OCI-LY3 (cell line): ENCODE measurements around the gene ATL1.

ENCODE experiments used
- H2AFZ ChIP-seq: fragments of 200-600, 300-600 bp; shearing (Covaris generic); 2 replicates; pipeline ENCODE4 v1.6.0; 2014; ENCODE audit warnings: antibody characterized with exemption, low read depth, low read length
- H3K27ac ChIP-seq: fragments of 200-600, 300-600 bp; sonication (generic); 2 replicates; pipeline ENCODE4 v1.5.1; 2014; ENCODE audit warnings: mild to moderate bottlenecking, low read length, moderate library complexity, mixed read lengths
- H3K27me3 ChIP-seq: fragments of 200-600, 300-600 bp; sonication (generic); 2 replicates; pipeline ENCODE4 v1.6.1; 2014; ENCODE audit warnings: low read depth, low read length, mixed read lengths
- H3K36me3 ChIP-seq: fragments of 200-600, 300-600 bp; sonication (generic); replicated peaks from 2 replicates; pipeline ENCODE3; 2014; ENCODE audit warnings: low read depth, low read length, mixed read lengths
- H3K4me1 ChIP-seq: fragments of 300-600, 200-600 bp; sonication (generic); 2 replicates; pipeline ENCODE4 v1.6.1; 2014; ENCODE audit warnings: low read length, mixed read lengths
- H3K4me2 ChIP-seq: fragments of 200-600, 300-600 bp; sonication (generic); 2 replicates; pipeline ENCODE4 v1.6.1; 2014; ENCODE audit warnings: low read length, mixed read lengths
- H3K4me3 ChIP-seq: fragments of 300-600, 200-600 bp; sonication (generic); 2 replicates; pipeline ENCODE4 v1.5.1; 2014; ENCODE audit warnings: antibody characterized with exemption, mild to moderate bottlenecking, low read length, moderate library complexity
- H3K79me2 ChIP-seq: fragments of 300-600, 200-600 bp; shearing (Covaris generic); 2 replicates; pipeline ENCODE4 v1.6.1; 2014; ENCODE audit warnings: mild to moderate bottlenecking, low read length, mixed read lengths
- H3K9ac ChIP-seq: fragments of 300-600, 200-600 bp; shearing (Covaris generic); 2 replicates; pipeline ENCODE4 v1.6.0; 2014; ENCODE audit warnings: mild to moderate bottlenecking, low read length, moderate library complexity
- H3K9me3 ChIP-seq: fragments of 200-600, 300-600 bp; shearing (Covaris generic); 2 replicates; pipeline ENCODE4 v1.6.1; 2014; ENCODE audit warnings: low read length, mixed read lengths; ENCODE audit not compliant: insufficient read depth
- H4K20me1 ChIP-seq: fragments of 200-600, 300-600 bp; sonication (generic); 2 replicates; pipeline ENCODE4 v1.6.1; 2016; ENCODE audit warnings: low read length, mixed read lengths; ENCODE audit not compliant: insufficient read depth
- CTCF ChIP-seq: fragments of 200-600, 300-600 bp; sonication (generic); IDR thresholded peaks from 2 replicates; pipeline ENCODE4 v1.5.1; 2014; ENCODE audit warnings: antibody characterized with exemption, low read length, low read depth
- EZH2phosphoT487 ChIP-seq: fragments of 200-600 bp; shearing (Covaris generic); IDR thresholded peaks from 2 replicates; pipeline ENCODE4 v1.6.1; 2018; ENCODE audit warnings: antibody characterized with exemption, mixed run types, low read depth

The ATL1 gene

DNA sequence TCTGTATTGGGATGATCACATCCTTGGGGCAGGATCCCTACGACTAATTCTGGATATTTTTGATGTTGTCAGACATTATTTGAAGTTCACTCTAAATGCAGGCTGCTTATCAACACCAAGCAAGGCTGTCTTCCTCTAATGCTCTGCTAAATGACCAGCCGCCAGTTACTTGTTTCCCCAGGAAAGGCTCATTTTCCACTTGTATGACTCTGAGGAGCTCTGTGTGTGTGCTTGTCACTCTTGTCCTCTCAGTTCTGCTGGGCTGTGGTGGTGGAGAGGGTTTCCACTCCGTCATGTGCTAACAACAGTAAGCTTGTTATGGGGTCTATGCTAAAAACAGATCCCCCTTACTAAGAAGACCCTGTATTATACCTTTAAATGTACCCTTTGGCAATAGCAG is 42.1 kb downstream of the ATL1 start:
- no peaks in the 10 kb centered on the region for H4K20me1 ChIP-seq
- no peaks in the 10 kb centered on the region for H3K27me3 ChIP-seq
- H3K4me3 ChIP-seq: no peak overlapping the region
- TF ChIP-seq CTCF (no peak), EZH2phosphoT487 (no peak)
- no peaks in the 10 kb centered on the region for H3K79me2 ChIP-seq
- 0 out of 2 replicates have a peak overlapping the region, but pooled peaks have one; percentile 22 for H2AFZ ChIP-seq
- no peak overlapping the region for H3K27ac ChIP-seq
- no peaks in the 10 kb centered on the region for H3K4me1 ChIP-seq
- H3K36me3 ChIP-seq: no peaks in the 10 kb centered on the region
- no peak overlapping the region for H3K4me2 ChIP-seq
- no peaks in the 10 kb centered on the region for H3K9me3 ChIP-seq
- H3K9ac ChIP-seq: no peak overlapping the region

DNA sequence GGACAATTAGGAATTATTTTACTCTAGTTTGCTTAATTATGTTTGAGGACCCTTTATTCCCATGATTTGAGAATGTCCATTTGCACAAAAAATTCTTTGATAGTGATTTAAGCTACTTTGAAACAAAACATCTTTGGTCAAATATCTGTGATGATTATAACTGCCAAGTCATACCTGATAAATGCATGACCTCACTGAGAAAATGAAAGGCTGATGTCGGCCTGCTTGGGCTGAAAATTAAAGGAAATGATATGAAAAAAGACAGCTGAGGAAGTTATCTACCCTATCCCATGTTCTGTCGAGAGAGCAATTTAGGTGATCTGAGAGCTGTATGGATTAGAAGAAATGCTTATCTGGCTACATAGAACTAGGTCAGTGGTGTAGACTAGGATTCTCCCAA is 43.6 kb downstream of the ATL1 start:
- no peaks in the 10 kb centered on the region for H4K20me1 ChIP-seq
- TF ChIP-seq EZH2phosphoT487 (no peak), CTCF (no peak)
- no peak overlapping the region for H3K27ac ChIP-seq

DNA sequence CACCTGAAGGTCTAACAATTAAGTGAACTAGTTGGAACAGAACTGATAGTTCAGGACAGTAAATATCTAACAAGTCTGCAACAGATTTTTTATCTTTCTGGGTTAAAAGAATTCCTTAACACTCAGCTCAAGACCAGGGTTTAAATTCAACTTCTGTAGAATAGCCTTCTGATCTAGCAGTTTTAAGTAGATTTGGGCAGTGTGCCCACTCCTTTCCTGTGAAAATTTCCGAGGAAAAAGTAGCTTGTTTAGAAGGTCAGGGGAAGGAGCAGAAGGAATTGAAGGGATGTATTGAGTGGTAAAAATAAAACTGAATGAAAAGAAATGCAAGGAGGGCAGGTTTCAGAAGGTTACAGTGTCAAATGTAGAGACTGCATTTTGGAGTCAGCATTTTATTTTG is 45.8 kb downstream of the ATL1 start:
- H3K9ac ChIP-seq: no peak overlapping the region
- H3K27me3 ChIP-seq: no peaks in the 10 kb centered on the region; the same call in 1 of the 2 replicates
- no peak overlapping the region for H3K27ac ChIP-seq
- H3K4me2 ChIP-seq: no peak overlapping the region
- no peaks in the 10 kb centered on the region for H4K20me1 ChIP-seq
- no peaks in the 10 kb centered on the region for H3K9me3 ChIP-seq
- no peak overlapping the region for H2AFZ ChIP-seq
- H3K4me1 ChIP-seq: no peaks in the 10 kb centered on the region
- H3K79me2 ChIP-seq: no peaks in the 10 kb centered on the region
- no peak overlapping the region for H3K4me3 ChIP-seq
- H3K36me3 ChIP-seq: no peaks in the 10 kb centered on the region
- TF ChIP-seq EZH2phosphoT487 (no peak), CTCF (no peak)

More for the DNA sequence above, 43.6 kb downstream of the ATL1 start:
- H3K4me1 ChIP-seq: no peaks in the 10 kb centered on the region
- no peak overlapping the region for H3K4me2 ChIP-seq
- H3K27me3 ChIP-seq: no peaks in the 10 kb centered on the region
- H3K79me2 ChIP-seq: no peaks in the 10 kb centered on the region
- no peak overlapping the region for H3K4me3 ChIP-seq
- H2AFZ ChIP-seq: no peak overlapping the region
- H3K36me3 ChIP-seq: no peaks in the 10 kb centered on the region
- H3K9ac ChIP-seq: no peak overlapping the region
- no peaks in the 10 kb centered on the region for H3K9me3 ChIP-seq

DNA sequence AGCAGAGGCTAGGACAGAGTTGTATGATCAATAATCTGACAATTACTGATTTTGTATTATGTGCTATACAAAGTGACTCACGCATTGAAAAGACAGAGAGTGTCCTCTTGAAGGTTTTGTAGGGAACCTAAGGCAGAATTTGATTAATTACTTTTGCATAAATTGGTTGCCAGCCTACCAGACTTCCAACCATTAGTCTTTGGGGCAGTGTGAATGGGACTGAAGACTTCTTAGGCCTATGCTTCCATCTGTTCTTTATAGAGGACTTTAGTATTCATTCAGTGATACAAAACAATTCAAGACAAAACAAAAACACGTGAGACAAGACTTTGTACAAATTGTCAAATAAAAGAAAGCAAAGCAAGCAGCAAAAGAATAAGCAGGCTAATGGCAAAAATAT is 46.5 kb downstream of the ATL1 start:
- H3K4me2 ChIP-seq: no peak overlapping the region
- no peak overlapping the region for H2AFZ ChIP-seq

More for the DNA sequence above, 46.5 kb downstream of the ATL1 start:
- no peaks in the 10 kb centered on the region for H3K9me3 ChIP-seq
- H4K20me1 ChIP-seq: no peaks in the 10 kb centered on the region
- no peaks in the 10 kb centered on the region for H3K36me3 ChIP-seq
- peaks cover 2% of the 10 kb centered on the region; the same call in 1 of the 2 replicates for H3K27me3 ChIP-seq
- no peak overlapping the region for H3K4me3 ChIP-seq
- H3K79me2 ChIP-seq: no peaks in the 10 kb centered on the region
- TF ChIP-seq EZH2phosphoT487: no peak
- TF ChIP-seq CTCF: no peak
- H3K4me1 ChIP-seq: no peaks in the 10 kb centered on the region
- H3K9ac ChIP-seq: no peak overlapping the region
- no peak overlapping the region for H3K27ac ChIP-seq
